Vagina (tissue), 2 donors: ENCODE measurements around the gene DGKD.

Source experiments
- POLR2A ChIP-seq, 2 donors: fragments of 450-650 bp; IDR thresholded peaks; one replicate each; pipeline ENCODE4 v1.6.1; 2017; ENCODE audit warnings: antibody characterized with exemption in 2 of 2, mild to moderate bottlenecking in 2 of 2, moderate library complexity in 2 of 2
- TF ChIP-seq, protein P1 (sequence below), 3 experiments: fragments of 450-650 bp in 2 of 3; fragments of 200-600 bp in 1 of 3; sonication (generic) in 1 of 3; IDR thresholded peaks; one replicate each; pipeline ENCODE4 v1.5.1; 2017 to 2019; ENCODE audit warnings: antibody characterized with exemption in 3 of 3, mild to moderate bottlenecking in 2 of 3, moderate library complexity in 2 of 3

DNA sequence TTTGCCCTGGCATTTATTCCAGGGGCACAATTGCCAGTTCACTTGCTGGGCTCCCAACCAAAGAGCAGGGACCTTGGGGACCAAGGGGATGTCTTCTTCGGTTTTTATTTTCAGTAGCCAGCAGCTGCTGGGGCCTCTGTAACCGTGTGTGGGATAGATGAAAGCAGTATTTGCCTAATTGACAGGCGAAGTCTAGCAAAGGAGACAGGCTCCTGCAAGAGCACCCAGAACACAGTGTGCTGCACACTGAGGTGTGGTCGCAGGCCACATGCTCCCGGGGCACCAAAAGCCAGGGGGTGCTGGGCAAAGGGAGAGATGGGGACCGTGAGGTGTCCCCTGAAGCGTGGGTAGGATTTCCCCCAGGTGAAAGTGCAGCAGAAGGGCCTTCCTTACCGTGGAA lies 41.4 kb upstream of the DGKD start:
- no peak for TF ChIP-seq POLR2A (IDR thresholded peaks at IDR 0.05)
- TF ChIP-seq, protein P1, sequence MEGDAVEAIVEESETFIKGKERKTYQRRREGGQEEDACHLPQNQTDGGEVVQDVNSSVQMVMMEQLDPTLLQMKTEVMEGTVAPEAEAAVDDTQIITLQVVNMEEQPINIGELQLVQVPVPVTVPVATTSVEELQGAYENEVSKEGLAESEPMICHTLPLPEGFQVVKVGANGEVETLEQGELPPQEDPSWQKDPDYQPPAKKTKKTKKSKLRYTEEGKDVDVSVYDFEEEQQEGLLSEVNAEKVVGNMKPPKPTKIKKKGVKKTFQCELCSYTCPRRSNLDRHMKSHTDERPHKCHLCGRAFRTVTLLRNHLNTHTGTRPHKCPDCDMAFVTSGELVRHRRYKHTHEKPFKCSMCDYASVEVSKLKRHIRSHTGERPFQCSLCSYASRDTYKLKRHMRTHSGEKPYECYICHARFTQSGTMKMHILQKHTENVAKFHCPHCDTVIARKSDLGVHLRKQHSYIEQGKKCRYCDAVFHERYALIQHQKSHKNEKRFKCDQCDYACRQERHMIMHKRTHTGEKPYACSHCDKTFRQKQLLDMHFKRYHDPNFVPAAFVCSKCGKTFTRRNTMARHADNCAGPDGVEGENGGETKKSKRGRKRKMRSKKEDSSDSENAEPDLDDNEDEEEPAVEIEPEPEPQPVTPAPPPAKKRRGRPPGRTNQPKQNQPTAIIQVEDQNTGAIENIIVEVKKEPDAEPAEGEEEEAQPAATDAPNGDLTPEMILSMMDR (IDR thresholded peaks at IDR 0.05): no peak
